ENCODE measurements around the gene PKDREJ.

PKDREJ gene

GRCh38 chr22:46233231-46233630 lies 29.9 kb downstream of the PKDREJ start:
- H3K9me2 ChIP-seq (replicated peaks; ENCODE audit: insufficient read depth, low read length): no peaks in the 10 kb centered on the region
- no peaks in the 10 kb centered on the region for H3K36me3 ChIP-seq (replicated peaks; ENCODE audit: insufficient read depth, low read length)
- no peaks in the 10 kb centered on the region for H3F3A ChIP-seq (ENCODE audit: insufficient read depth, low read length)
- no peak overlapping the region for H3K9ac ChIP-seq (ENCODE audit: low read length)
- TF ChIP-seq CTCF (IDR thresholded peaks at IDR 0.05; ENCODE audit: low read length): no peak
- no peak for TF ChIP-seq EZH2phosphoT487 (IDR thresholded peaks at IDR 0.05; ENCODE audit: low read length)
- no peak for TF ChIP-seq EZH2 (optimal IDR thresholded peaks at IDR 0.05; ENCODE audit: low read depth, low read length)
- H3K27me3 ChIP-seq (replicated peaks; ENCODE audit: insufficient read depth, low read length): no peaks in the 10 kb centered on the region
- no peak for DNase-seq
- H4K20me1 ChIP-seq (ENCODE audit: insufficient read depth, low read length): no peaks in the 10 kb centered on the region
- no peak overlapping the region for H3K4me2 ChIP-seq (ENCODE audit: low read depth, low read length)
- no peak overlapping the region for H3K27ac ChIP-seq (ENCODE audit: low read length)
- H3K79me2 ChIP-seq (ENCODE audit: low read length): no peaks in the 10 kb centered on the region
- no peaks in the 10 kb centered on the region for H3K4me1 ChIP-seq (ENCODE audit: low read length)
- H3K4me3 ChIP-seq (ENCODE audit: low read length): no peak overlapping the region
- no peaks in the 10 kb centered on the region for H3K9me3 ChIP-seq (replicated peaks; ENCODE audit: insufficient read depth, low read length)
- H2AFZ ChIP-seq (ENCODE audit: low read length): no peak overlapping the region

DNA sequence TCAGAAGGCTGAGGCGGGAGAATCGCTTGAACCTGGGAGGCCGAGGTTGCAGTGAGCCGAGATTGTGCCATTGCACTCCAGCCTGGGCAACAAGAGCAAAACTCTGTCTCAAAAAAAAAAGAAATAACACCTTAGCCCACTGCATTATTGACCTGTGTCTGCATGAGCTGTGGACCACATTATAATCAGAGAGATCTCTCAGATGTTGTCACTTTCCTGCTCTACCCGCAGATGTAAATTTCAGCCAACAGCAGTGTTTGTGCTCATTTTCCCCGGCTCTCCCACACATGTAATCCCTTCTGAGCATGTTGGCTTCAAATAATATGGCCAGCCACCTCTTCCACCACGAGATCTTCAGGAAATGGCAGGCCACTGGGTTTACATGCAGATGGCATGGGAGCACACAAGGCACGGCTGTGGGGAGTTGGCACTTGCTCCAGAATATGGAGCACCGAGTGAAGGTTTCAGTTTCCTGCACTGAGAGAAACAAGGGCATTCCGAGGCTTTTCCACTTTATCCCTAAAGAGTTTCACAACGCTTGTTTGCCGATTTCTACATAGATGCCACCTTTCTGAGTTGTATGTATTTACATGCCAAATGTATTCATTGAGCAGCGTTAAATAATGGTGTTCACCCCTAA lies 32.8 kb downstream of the PKDREJ start:
- no peak overlapping the region for H3K27ac ChIP-seq (ENCODE audit: low read length)
- H3F3A ChIP-seq (ENCODE audit: insufficient read depth, low read length): no peaks in the 10 kb centered on the region
- no peaks in the 10 kb centered on the region for H3K9me2 ChIP-seq (replicated peaks; ENCODE audit: insufficient read depth, low read length)
- H3K9ac ChIP-seq (ENCODE audit: low read length): no peak overlapping the region
- no peaks in the 10 kb centered on the region for H3K36me3 ChIP-seq (replicated peaks; ENCODE audit: insufficient read depth, low read length)
- no peak overlapping the region for H3K4me2 ChIP-seq (ENCODE audit: low read depth, low read length)
- H2AFZ ChIP-seq (ENCODE audit: low read length): no peak overlapping the region
- H3K9me3 ChIP-seq (replicated peaks; ENCODE audit: insufficient read depth, low read length): no peaks in the 10 kb centered on the region
- H4K20me1 ChIP-seq (ENCODE audit: insufficient read depth, low read length): no peaks in the 10 kb centered on the region
- H3K79me2 ChIP-seq (ENCODE audit: low read length): no peaks in the 10 kb centered on the region
- TF ChIP-seq CTCF (IDR thresholded peaks at IDR 0.05; ENCODE audit: low read length): no peak
- no peak for TF ChIP-seq EZH2 (optimal IDR thresholded peaks at IDR 0.05; ENCODE audit: low read depth, low read length)
- no peak for TF ChIP-seq EZH2phosphoT487 (IDR thresholded peaks at IDR 0.05; ENCODE audit: low read length)
- H3K4me3 ChIP-seq (ENCODE audit: low read length): no peak overlapping the region
- H3K27me3 ChIP-seq (replicated peaks; ENCODE audit: insufficient read depth, low read length): no peaks in the 10 kb centered on the region
- no peak for DNase-seq
- H3K4me1 ChIP-seq (ENCODE audit: low read length): no peaks in the 10 kb centered on the region

- no peak for DNase-seq
- no peak overlapping the region for H3K27ac ChIP-seq (ENCODE audit: low read length)
- no peaks in the 10 kb centered on the region for H3F3A ChIP-seq (ENCODE audit: insufficient read depth, low read length)
- H3K9me2 ChIP-seq (replicated peaks; ENCODE audit: insufficient read depth, low read length): no peaks in the 10 kb centered on the region
- no peaks in the 10 kb centered on the region for H3K9me3 ChIP-seq (replicated peaks; ENCODE audit: insufficient read depth, low read length)
- no peaks in the 10 kb centered on the region for H4K20me1 ChIP-seq (ENCODE audit: insufficient read depth, low read length)
- H3K4me2 ChIP-seq (ENCODE audit: low read depth, low read length): no peak overlapping the region
- TF ChIP-seq CTCF (IDR thresholded peaks at IDR 0.05; ENCODE audit: low read length): no peak
- TF ChIP-seq EZH2 (optimal IDR thresholded peaks at IDR 0.05; ENCODE audit: low read depth, low read length): no peak
- no peak for TF ChIP-seq EZH2phosphoT487 (IDR thresholded peaks at IDR 0.05; ENCODE audit: low read length)
- no peak overlapping the region for H3K9ac ChIP-seq (ENCODE audit: low read length)
- no peak overlapping the region for H3K4me3 ChIP-seq (ENCODE audit: low read length)
- no peaks in the 10 kb centered on the region for H3K4me1 ChIP-seq (ENCODE audit: low read length)
- H3K79me2 ChIP-seq (ENCODE audit: low read length): no peaks in the 10 kb centered on the region
- no peaks in the 10 kb centered on the region for H3K27me3 ChIP-seq (replicated peaks; ENCODE audit: insufficient read depth, low read length)
- no peak overlapping the region for H2AFZ ChIP-seq (ENCODE audit: low read length)
- no peaks in the 10 kb centered on the region for H3K36me3 ChIP-seq (replicated peaks; ENCODE audit: insufficient read depth, low read length)
Observed at GRCh38 chr22:46229701-46230100, 33.4 kb downstream of the PKDREJ start.

Measured in MM.1S (cell line).